A673 (cell line): ENCODE measurements around the gene PTBP1. TPM values are rescaled to one million over a fixed set of nuclear protein-coding genes. Genes with fewer than 3 reads are reported as not detected.
A peak's percentile ranks its signal among the peaks of the same experiment; 100 is the strongest.

ENCODE experiments used
- BruUV-seq: library from RNA; stranded (reverse); fragments of 400-500 nt; replicated peaks from 2 replicates; lab custom pipeline; 2021; lab: Mats Ljungman, UMichigan
- CTCF ChIA-PET: fragments of 300-600 bp; sonication (Branson Sonifier 250); formaldehyde crosslinking; loops from one replicate; lab custom pipeline; 2022; ENCODE audit warnings: antibody characterized with exemption; lab: Charles Lee
- POLR2A ChIA-PET: fragments of 300-600 bp; sonication (Branson Sonifier 250); formaldehyde crosslinking; loops from one replicate; lab custom pipeline; 2022; ENCODE audit warnings: antibody characterized with exemption; ENCODE audit not compliant: low non-redundant PET; lab: Charles Lee
- DNase-seq: peaks from one replicate; pipeline ENCODE4 v3.0.0-alpha.2; 2015; ENCODE audit warnings: low spot score
- H3K27ac ChIP-seq: fragments of 200-600 bp; sonication (generic); 2 replicates; pipeline ENCODE4 v1.5.1; 2016; ENCODE audit warnings: mixed run types, low read depth, mild to moderate bottlenecking, mixed read lengths, antibody characterized with exemption, low read length; ENCODE audit not compliant: poor library complexity, severe bottlenecking
- H3K27me3 ChIP-seq: fragments of 200-600 bp; sonication (generic); replicated peaks from 2 replicates; pipeline ENCODE4 v1.6.1; 2017; ENCODE audit warnings: mixed run types, low read depth, mild to moderate bottlenecking, mixed read lengths, antibody characterized with exemption, low read length; ENCODE audit not compliant: insufficient read depth, poor library complexity
- H3K36me3 ChIP-seq: fragments of 200-600 bp; sonication (generic); 2 replicates; pipeline ENCODE4 v1.6.1; 2016; ENCODE audit warnings: mixed run types, mild to moderate bottlenecking, mixed read lengths, antibody characterized with exemption, low read length; ENCODE audit not compliant: insufficient read depth, poor library complexity, severe bottlenecking
- H3K4me1 ChIP-seq: fragments of 200-600 bp; sonication (generic); 2 replicates; pipeline ENCODE4 v1.6.1; 2017; ENCODE audit warnings: mixed run types, mild to moderate bottlenecking, mixed read lengths, antibody characterized with exemption, low read length; ENCODE audit not compliant: insufficient read depth, poor library complexity, severe bottlenecking
- H3K4me3 ChIP-seq: fragments of 200-600 bp; sonication (generic); 2 replicates; pipeline ENCODE4 v1.5.1; 2016; ENCODE audit warnings: low read depth, mixed run types, mild to moderate bottlenecking, mixed read lengths, low read length; ENCODE audit not compliant: poor library complexity, severe bottlenecking
- H3K9me3 ChIP-seq: fragments of 200-600 bp; sonication (generic); 2 replicates; pipeline ENCODE4 v1.6.1; 2016; ENCODE audit warnings: mixed run types, low read depth, mild to moderate bottlenecking, mixed read lengths, antibody characterized with exemption, low read length; ENCODE audit not compliant: poor library complexity, severe bottlenecking
- CTCF ChIP-seq: fragments of 300-800, 200-600 bp; sonication (generic); conservative IDR thresholded peaks from 2 replicates; pipeline ENCODE4 v1.5.1; 2017; ENCODE audit warnings: low read depth, mild to moderate bottlenecking, antibody characterized with exemption, low read length, moderate library complexity, mixed read lengths
- EZH2 ChIP-seq: fragments of 200-600 bp; sonication (generic); IDR thresholded peaks from 2 replicates; pipeline ENCODE4 v1.6.1; 2017; ENCODE audit warnings: borderline replicate concordance, low read depth, mild to moderate bottlenecking, mixed read lengths, antibody characterized with exemption, low read length; ENCODE audit not compliant: poor library complexity, severe bottlenecking
- intact Hi-C: fragments of 100-400 bp; cut with micrococcal nuclease; formaldehyde crosslinking; loops from one replicate; pipeline ENCODE4 v1.10.0; 2022; ENCODE audit not compliant: unreplicated experiment
- total RNA-seq: library from RNA; stranded (reverse); gene quantifications from 2 replicates; pipeline ENCODE4 v1.2.3, GENCODE V29; 2021

The PTBP1 gene
- total RNA-seq, 1 experiment from 2014 or later = 800 TPM

GRCh38 chr19:855566-856120 is 58.4 kb downstream of the PTBP1 start:
- Histone ChIP-seq H3K27me3 (no peaks in the 10 kb centered on the region), H3K9me3 (no peaks in the 10 kb centered on the region), H3K4me3 (no peak overlapping the region), H3K36me3 (no peaks in the 10 kb centered on the region), H3K4me1 (no peaks in the 10 kb centered on the region), H3K27ac (no peak overlapping the region)
- intact Hi-C loops = no loop called here
- BruUV-seq = no TSS peak
- ChIA-PET POLR2A (no interaction called here), CTCF (interaction anchor here (0.9 kb wide), 1 partner anchor 389 kb away, joined by 3 read pairs; no protein-coding TSS in a partner anchor)
- DNase-seq = no peak
- TF ChIP-seq CTCF = no peak
- TF ChIP-seq EZH2 = no peak

- CTCF ChIA-PET = no interaction called here
- Histone ChIP-seq H3K27ac (no peak overlapping the region), H3K36me3 (no peaks in the 10 kb centered on the region), H3K4me1 (peaks cover 9% of the 10 kb centered on the region), H3K4me3 (no peak overlapping the region), H3K9me3 (no peaks in the 10 kb centered on the region), H3K27me3 (no peaks in the 10 kb centered on the region)
- TF ChIP-seq CTCF (no peak), EZH2 (no peak)
- no peak for DNase-seq
- POLR2A ChIA-PET = no interaction called here
- BruUV-seq = no TSS peak
- intact Hi-C loops = no loop called here
Measured at GRCh38 chr19:858284-858683, 61.0 kb downstream of the PTBP1 start.

- POLR2A ChIA-PET = no interaction called here
Measured at GRCh38 chr19:858868-859843, 61.9 kb downstream of the PTBP1 start, which contains the start of gene CFD. Gene CFD, plus strand, starts transcription at chr19:859664. Its CDS starts 26 bp downstream, at chr19:859690.

More at GRCh38 chr19:858868-859843, 61.9 kb downstream of the PTBP1 start, which contains the start of gene CFD:
- intact Hi-C loops = no loop called here
- Histone ChIP-seq H3K27me3 (no peaks in the 10 kb centered on the region), H3K4me3 (peak within 1 kb of the TSS; percentile 51), H3K9me3 (no peaks in the 10 kb centered on the region), H3K36me3 (no peaks in the 10 kb centered on the region), H3K4me1 (peaks cover 9% of the 10 kb centered on the region), H3K27ac (no peak within 1 kb of the TSS)
- no TSS peak for BruUV-seq
- no peak for DNase-seq
- no peak for TF ChIP-seq EZH2
- no peak for TF ChIP-seq CTCF
- CTCF ChIA-PET = no interaction called here
